ENCODE measurements around the gene SATL1. TPM values are rescaled to one million over a fixed set of nuclear protein-coding genes. Genes with fewer than 3 reads are reported as not detected.
A peak's percentile ranks its signal among the peaks of the same experiment; 100 is the strongest.
"Not testable (repeated sequence)": the region's sequence is repeated elsewhere in the genome, so short reads cannot be mapped to it uniquely, and the experiment has no call there.

SATL1 gene
- total RNA-seq = 0.07 TPM in 1 of 2 replicates, not detected in the other

GRCh38 chrX:85243761-85244449 is at the start of gene SATL1, which contains the start of gene ZNF711:
TSS of gene SATL1 (minus strand) at chrX:85243779. CDS start at chrX:85108968, 134,811 bp downstream.
TSS of gene ZNF711 (plus strand) at chrX:85243991. CDS start at chrX:85247573, 3,582 bp downstream.
- peak within 1 kb of the TSS; percentile 69 for H3K4me3 ChIP-seq (ENCODE audit: low read depth, low read length)
- DNase-seq (ENCODE audit: low read depth) = no peak
- TF ChIP-seq CTCF (conservative IDR thresholded peaks at IDR 0.05; ENCODE audit: low read depth, low read length) = no peak

GRCh38 chrX:85288992-85289723 is 45.6 kb upstream of the SATL1 start:
- no peak overlapping the region for H3K4me3 ChIP-seq (ENCODE audit: low read depth, low read length)
- DNase-seq (ENCODE audit: low read depth) = no peak
- TF ChIP-seq CTCF (conservative IDR thresholded peaks at IDR 0.05; ENCODE audit: low read depth, low read length) = no peak

- H3K4me3 ChIP-seq (ENCODE audit: low read depth, low read length); DNase-seq (ENCODE audit: low read depth): not testable (repeated sequence)
Measured at GRCh38 chrX:85285286-85285685, 41.7 kb upstream of the SATL1 start.

- TF ChIP-seq CTCF (conservative IDR thresholded peaks at IDR 0.05; ENCODE audit: low read depth, low read length) = no peak
- peak overlapping the region; percentile 69 for H3K4me3 ChIP-seq (ENCODE audit: low read depth, low read length)
- DNase-seq (ENCODE audit: low read depth) = no peak
Measured at GRCh38 chrX:85244450-85245211, 1.1 kb upstream of the SATL1 start.

GRCh38 chrX:85243155-85243554 is 424 bp downstream of the SATL1 start:
- DNase-seq (ENCODE audit: low read depth) = no peak
- H3K4me3 ChIP-seq (ENCODE audit: low read depth, low read length) = peak overlapping the region; percentile 69
- TF ChIP-seq CTCF (conservative IDR thresholded peaks at IDR 0.05; ENCODE audit: low read depth, low read length) = no peak

GRCh38 chrX:85223359-85223758 is 20.2 kb downstream of the SATL1 start:
- DNase-seq (ENCODE audit: low read depth) = no peak
- TF ChIP-seq CTCF (conservative IDR thresholded peaks at IDR 0.05; ENCODE audit: low read depth, low read length) = no peak
- H3K4me3 ChIP-seq (ENCODE audit: low read depth, low read length) = no peak overlapping the region

GRCh38 chrX:85221361-85221760 is 22.2 kb downstream of the SATL1 start:
- no peak for DNase-seq (ENCODE audit: low read depth)
- no peak for TF ChIP-seq CTCF (conservative IDR thresholded peaks at IDR 0.05; ENCODE audit: low read depth, low read length)
- H3K4me3 ChIP-seq (ENCODE audit: low read depth, low read length) = no peak overlapping the region

All from epithelial cell of proximal tubule (primary cell).